Non-pigmented ciliary epithelial cell (primary cell): ENCODE data around the gene SNX19.
A peak's percentile ranks its signal among the peaks of the same experiment; 100 is the strongest.

Experiments used
- DNase-seq: peaks from one replicate; pipeline ENCODE4 v3.0.0-alpha.2; 2010; ENCODE audit warnings: low read depth

The SNX19 gene

GRCh38 chr11:130905512-130905911 lies 10.8 kb downstream of the SNX19 start:
- no peak for DNase-seq

DNA sequence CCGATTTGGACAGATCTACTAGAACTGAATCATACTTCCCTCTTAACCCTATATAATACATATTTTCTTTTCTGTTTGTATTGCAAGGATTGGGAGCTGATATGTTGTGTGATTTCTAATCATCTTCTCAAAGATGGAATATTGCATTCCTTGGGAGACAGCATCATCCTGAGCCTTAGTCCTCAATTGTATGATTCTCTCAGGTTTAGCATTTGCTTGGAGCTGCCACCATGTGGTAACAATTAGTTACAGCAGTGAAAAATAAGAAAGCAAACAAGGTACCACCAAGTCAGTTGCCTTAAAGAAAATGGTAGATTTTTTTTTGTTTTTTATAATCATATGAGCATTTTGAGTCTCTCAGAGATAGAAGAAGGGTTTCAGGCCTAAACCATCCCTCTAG lies 11.9 kb downstream of the SNX19 start:
- DNase-seq: no peak

- DNase-seq: no peak
Observed at GRCh38 chr11:130902380-130902779, 13.9 kb downstream of the SNX19 start.

DNA sequence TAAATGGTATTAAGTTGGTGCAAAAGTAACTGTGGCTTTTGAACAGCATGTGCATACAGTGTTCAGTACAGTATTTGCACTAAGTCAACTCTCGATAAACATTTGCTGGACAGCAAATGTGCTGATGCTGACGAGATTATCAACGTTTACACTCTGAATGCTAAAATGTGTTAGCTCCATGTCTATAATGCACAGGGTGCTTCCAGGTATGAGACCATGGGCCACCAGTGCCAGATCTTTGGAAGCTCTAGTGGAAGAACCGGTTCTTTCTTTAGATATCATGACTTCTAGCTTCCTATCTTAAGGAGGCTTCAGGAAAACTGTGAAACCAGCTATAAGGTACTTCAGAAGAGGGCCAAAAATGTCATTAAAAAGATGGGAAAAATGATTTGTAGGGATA lies 17.2 kb downstream of the SNX19 start:
- no peak for DNase-seq

- peak; percentile 83 for DNase-seq
Observed at GRCh38 chr11:130897262-130898182, 18.8 kb downstream of the SNX19 start.

- DNase-seq: no peak
Observed at GRCh38 chr11:130894322-130895025, 21.8 kb downstream of the SNX19 start.

DNA sequence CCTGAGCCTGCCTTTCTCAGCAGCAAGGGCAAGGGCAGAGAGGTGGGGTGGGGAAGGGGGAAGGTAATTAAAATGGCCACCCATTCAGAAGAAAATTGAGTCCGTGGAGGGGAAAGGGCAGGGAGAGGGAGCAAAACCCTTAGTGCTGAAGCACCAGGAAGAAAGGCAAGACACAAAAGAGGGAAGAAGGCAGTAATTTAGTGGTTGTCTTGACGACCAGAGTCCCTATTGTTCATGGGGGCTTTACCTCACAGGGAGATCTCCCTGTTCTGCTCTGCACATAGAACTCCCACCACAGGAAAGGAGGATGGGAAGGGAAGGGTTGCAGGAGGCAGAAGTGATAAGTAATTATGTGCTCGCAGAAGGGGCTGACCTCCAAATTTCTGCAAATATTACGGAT lies 23.4 kb downstream of the SNX19 start:
- DNase-seq: no peak

DNA sequence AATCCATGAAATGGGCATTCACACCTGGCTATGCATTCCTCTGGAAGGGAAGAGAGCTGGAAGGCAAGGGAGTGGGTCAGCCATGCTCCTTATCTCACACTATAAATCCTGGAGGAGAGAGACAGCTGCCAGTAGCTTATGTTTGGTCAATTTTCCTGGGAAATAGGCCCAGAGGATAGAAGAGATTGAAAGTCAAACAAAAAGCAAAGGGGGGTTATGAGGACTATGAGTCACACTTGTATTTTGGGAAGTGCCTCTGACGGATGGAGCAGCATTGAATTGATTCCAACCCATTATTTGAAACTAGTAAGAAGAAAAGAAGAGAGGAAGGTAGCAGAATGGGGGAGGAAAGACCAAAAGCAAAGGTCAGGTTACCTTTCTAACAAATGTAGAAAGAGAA lies 25.0 kb downstream of the SNX19 start:
- no peak for DNase-seq

- DNase-seq: no peak
Observed at GRCh38 chr11:130890039-130890745, 26.1 kb downstream of the SNX19 start.

DNA sequence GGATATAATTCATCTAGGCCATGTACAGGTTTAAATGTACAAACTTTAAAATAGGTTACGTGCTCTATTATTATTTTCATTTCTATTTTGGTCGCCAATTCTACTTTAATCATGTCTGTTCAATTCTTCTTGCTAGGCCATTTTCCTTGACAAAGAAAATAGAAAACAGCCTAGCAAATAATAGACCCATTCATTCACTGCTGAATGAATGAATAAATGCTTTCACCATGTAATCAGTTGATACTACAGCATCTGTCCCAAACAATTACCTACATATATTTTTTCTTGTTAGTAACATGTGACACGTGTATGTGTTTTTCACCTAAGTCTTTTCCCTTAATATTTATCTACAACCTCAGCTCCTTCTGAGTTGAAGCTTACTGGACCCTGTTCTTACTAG lies 27.5 kb downstream of the SNX19 start:
- no peak for DNase-seq

DNA sequence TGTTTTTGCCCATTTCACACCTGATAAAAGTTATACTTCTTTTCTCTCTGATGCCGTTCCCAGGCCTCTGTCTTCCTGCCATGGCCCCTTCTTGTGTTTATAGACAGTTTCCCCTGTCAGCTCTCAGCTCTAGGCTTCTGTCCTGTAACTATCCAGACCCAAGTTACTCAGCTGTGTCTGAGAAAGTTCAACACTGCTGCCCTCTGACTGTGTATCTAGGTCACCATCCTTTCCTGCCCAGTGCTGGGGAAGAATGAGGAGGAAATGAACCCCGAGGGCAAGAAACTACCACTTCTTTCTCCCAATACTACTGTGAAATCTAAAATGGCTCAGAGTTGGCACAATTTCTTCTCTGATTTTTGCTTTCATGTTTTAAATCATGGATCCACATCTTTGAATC lies 29.6 kb downstream of the SNX19 start:
- no peak for DNase-seq

DNA sequence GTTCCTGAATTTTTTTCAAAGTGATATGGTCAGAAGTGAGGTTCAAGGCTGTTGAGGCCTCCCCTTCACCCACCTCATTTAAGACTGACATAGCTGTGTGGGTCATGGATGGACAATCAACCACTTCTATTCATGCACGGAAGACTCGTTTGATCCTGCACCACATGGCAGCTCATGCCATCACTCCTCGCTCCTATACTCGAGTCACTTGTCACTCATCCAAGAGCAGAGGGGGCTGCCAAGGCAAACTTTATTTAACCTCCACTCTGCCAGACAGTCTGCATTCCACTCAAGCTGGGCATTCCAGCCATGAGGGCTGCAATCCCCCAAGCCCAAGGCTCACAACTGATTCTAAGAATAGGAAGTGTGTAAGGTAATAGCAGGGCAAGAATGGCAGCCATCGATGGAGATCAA lies 34.1 kb downstream of the SNX19 start:
- no peak for DNase-seq

DNA sequence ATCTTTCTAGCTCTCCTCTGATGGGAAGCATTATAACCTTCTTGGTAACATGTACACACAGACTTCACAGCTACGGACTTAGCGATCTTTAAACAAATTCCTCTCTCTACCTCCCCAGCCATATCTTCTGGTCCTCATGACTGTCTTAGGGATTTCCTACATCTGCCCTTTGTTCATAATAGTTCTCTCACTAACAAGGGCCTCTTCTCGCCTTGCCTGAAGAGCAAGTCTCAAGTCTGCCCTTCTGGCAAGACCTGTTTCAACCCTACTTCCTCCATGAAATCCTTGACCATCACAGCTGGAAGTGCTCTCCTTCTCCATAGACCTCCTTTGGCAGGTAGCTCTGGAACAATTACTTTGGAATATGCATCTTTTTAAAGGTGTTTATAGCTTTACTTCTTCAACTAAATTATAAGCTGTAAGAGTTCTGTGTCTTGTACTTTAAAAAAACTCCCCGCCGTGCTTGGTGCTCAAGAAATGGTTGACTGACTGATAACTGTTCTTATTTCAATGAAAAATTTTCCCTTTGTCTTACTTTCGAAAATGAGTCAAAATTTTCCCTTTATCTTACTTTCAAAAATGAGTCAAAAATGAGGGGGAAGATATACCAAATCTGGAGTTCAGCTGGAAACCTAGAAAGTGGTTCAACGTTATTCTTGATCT lies 34.7 kb downstream of the SNX19 start:
- DNase-seq: no peak

- no peak for DNase-seq
Observed at GRCh38 chr11:130879836-130880235, 36.4 kb downstream of the SNX19 start.

DNA sequence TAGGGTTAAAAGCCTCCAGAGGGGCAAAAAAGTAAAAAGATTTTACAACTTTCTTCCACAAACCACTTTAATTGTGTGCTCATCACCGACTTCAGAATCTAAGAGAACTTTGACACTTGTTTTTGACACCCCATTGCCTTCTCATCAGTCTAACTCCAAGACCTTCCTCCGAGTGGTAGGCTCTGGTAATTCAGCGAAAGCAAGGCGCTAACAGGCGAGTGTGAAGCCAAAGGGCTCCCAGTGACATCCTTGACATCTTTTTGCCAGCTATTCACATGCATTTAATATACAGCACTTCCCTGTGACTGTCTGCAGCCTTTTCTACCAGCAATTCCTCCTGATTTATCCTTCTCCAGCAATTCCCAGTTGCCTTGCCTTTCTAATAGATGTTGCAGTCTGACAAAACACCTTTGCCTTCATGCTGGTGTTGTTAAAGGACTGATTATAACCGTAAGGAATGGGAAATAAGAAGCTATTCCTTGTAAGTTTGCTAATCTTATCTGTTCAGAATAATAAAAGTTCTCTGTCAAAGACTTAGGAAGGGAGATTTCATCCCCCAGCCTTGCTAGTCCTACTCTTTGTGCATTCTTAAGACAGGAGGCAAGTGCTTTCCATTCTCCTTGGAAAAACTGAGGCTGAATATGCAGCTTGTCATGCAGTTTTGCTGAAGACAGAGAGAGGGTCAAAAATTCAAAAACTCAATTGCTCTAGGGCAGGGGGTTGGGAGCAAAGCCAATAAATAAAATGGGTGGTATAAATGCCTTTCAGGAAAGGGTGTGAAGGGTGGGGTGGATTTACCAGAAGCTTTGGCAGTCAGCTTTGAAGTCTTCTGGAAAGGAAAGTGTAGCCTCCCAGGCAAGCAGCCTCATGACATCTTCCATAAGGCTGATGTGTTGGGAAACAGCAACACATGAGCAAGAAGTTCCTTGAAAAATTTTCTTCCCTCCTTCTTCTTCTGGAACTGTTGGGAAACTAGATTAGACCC lies 39.1 kb downstream of the SNX19 start:
- no peak for DNase-seq

- no peak for DNase-seq
Observed at GRCh38 chr11:130876100-130876499, 40.2 kb downstream of the SNX19 start.

DNA sequence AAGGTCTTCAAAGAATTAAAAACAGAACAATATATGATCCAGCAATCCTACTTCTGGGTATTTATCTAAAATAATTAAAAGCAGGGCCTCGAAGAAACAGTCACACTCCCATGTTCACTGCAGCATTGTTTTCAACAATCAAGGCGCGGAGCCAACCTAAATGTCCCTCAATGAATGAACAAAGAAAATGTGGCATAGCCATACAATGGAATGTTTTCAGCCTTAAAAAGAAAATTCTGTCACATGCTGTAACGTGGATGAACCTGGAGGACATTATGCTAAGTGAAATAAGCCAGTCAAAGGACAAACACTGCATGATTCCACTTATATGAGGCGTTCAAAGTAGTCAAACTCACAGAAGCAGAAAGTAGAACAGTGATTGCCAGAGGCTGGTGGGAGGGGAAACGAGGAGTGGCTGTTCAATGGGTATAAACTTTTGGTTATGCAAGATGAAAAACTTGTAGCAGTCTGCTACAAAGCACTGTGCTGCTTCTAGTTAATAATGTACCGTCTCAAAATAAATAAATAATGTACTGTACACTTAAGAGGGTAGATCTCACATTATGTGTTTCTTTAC lies 41.2 kb downstream of the SNX19 start:
- DNase-seq: no peak

GRCh38 chr11:130874396-130874795 lies 41.9 kb downstream of the SNX19 start:
- DNase-seq: no peak

- no peak for DNase-seq
Observed at GRCh38 chr11:130873761-130874160, 42.5 kb downstream of the SNX19 start.

GRCh38 chr11:130872981-130873380 lies 43.3 kb downstream of the SNX19 start:
- no peak for DNase-seq

- DNase-seq: no peak
Observed at GRCh38 chr11:130872513-130872912, 43.8 kb downstream of the SNX19 start.
